ENCODE measurements around the gene SLC39A9. TPM values are rescaled to one million over a fixed set of nuclear protein-coding genes. Genes with fewer than 3 reads are reported as not detected.

Gene SLC39A9
- total and polyA plus RNA-seq, 8 donors: 12.1 to 121 (median 19.6) TPM

DNA sequence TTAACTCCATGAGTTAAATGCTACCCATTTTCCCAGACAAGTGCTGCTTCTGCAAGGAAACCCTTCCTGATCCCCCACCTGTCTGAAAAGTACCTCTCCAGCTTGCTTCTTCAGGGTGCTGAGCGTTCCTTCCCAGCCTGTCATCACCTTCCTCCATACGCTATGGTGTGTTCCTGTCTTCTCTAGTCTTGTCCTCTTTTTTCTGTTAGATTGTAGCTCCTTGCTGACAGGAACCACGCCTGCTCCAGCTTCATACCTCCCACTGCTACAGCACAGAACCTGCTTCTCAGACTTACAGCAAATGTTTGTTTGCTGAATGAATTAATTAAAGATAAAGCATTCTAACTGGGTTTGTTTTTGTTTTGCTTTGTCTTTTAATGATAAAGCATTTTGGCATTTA, 39.5 kb upstream of the SLC39A9 start:
- WGBS, 5 donors: 71 to 88% (median 73%) methylated on average over 3 of the region's 3 CpGs
- H3K4me3 ChIP-seq: no peak overlapping the region
- H3K36me3 ChIP-seq: no peaks in the 10 kb centered on the region
- DNase-seq: no peak
- peaks cover 0 to 18% (median 7%) of the 10 kb centered on the region in 4 donors for H3K4me1 ChIP-seq
- TF ChIP-seq EP300 (IDR thresholded peaks at IDR 0.05): no peak
- TF ChIP-seq, protein P1, sequence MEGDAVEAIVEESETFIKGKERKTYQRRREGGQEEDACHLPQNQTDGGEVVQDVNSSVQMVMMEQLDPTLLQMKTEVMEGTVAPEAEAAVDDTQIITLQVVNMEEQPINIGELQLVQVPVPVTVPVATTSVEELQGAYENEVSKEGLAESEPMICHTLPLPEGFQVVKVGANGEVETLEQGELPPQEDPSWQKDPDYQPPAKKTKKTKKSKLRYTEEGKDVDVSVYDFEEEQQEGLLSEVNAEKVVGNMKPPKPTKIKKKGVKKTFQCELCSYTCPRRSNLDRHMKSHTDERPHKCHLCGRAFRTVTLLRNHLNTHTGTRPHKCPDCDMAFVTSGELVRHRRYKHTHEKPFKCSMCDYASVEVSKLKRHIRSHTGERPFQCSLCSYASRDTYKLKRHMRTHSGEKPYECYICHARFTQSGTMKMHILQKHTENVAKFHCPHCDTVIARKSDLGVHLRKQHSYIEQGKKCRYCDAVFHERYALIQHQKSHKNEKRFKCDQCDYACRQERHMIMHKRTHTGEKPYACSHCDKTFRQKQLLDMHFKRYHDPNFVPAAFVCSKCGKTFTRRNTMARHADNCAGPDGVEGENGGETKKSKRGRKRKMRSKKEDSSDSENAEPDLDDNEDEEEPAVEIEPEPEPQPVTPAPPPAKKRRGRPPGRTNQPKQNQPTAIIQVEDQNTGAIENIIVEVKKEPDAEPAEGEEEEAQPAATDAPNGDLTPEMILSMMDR (IDR thresholded peaks at IDR 0.05): no peak
- no peak for TF ChIP-seq POLR2AphosphoS5 (IDR thresholded peaks at IDR 0.05)
- TF ChIP-seq POLR2A (IDR thresholded peaks at IDR 0.05): no peak
- intact Hi-C loops (cut with DNase I; ENCODE audit: low total_unique reads): no loop called here
- H3K27ac ChIP-seq: no peak overlapping the region
- H3K27me3 ChIP-seq: peaks cover 0 to 8% (median 0%) of the 10 kb centered on the region in 3 donors
- H3K9me3 ChIP-seq: no peaks in the 10 kb centered on the region

DNA sequence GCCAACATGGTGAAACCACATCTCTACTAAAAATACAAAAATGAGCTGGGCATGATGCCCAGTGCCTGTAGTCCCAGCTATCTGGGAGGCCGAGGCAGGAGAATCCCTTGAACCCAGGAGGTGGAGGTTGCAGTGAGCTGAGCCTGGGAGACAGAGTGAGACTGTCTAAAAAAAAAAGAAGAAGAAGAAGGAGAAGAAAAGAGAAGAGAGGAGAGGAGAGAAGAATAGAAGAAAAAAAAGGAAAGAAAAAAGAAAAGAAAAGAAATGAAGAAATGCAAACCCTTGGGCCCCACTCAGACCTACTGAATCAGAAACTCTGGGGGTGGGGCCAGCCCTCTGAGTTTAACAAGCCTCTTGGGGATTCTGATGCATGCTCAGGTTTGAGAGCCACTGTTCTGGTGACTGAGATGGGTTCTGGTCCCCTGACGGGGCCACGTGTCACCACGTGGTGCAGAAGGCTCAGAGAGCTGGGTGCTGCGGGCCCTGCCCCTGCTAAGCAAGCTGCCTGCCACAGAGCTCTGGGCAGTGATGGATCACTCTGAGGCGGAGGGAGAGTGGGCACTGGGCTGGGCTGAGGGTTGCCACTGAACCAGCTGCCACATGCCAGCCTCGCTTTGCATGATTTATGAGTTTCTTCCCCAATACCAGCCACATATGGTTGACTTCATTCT, 37.9 kb upstream of the SLC39A9 start:
- Histone ChIP-seq H3K27me3 (peaks cover 0 to 8% (median 0%) of the 10 kb centered on the region in 3 donors), H3K27ac (no peak overlapping the region), H3K4me3 (no peak overlapping the region), H3K36me3 (no peaks in the 10 kb centered on the region), H3K4me1 (peaks cover 0 to 8% (median 3%) of the 10 kb centered on the region in 4 donors), H3K9me3 (no peaks in the 10 kb centered on the region)
- DNase-seq: peak in 1 of 2 donors; percentile 38
- intact Hi-C loops (cut with DNase I; ENCODE audit: low total_unique reads): no loop called here
- no peak for TF ChIP-seq POLR2AphosphoS5 (IDR thresholded peaks at IDR 0.05)
- no peak for TF ChIP-seq EP300 (IDR thresholded peaks at IDR 0.05)
- no peak for TF ChIP-seq POLR2A (IDR thresholded peaks at IDR 0.05)
- TF ChIP-seq, protein P1 (IDR thresholded peaks at IDR 0.05): no peak
- 64 to 86% (median 68%) methylated on average over 7 of the region's 7 CpGs for WGBS, 5 donors

DNA sequence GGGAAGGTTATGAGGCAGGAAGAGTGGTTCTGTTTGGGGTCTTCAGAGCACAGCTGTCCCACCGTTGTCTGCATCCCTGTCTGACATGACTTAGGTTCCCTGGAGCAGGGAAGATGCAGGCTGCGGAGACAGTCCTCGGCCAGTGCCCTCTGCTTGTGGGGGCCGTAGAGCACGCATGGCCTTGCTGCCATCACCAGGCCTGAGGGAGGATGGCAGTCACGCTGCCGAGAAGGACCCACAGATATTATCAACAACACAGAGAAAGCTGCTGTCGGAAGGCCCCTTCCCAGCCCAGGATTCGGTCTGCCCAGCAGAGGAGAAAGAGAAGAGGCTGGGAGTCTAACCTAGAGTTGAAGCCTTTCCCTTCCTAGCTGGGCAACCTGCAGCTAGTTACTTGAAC, 35.4 kb upstream of the SLC39A9 start:
- H3K9me3 ChIP-seq: no peaks in the 10 kb centered on the region
- no peaks in the 10 kb centered on the region for H3K36me3 ChIP-seq
- intact Hi-C loops (cut with DNase I; ENCODE audit: low total_unique reads): no loop called here
- DNase-seq: peak in 1 of 2 donors; percentile 57
- TF ChIP-seq, protein P1 (IDR thresholded peaks at IDR 0.05): peak in 3 of 7 experiments; percentile 9 to 18 (median 12)
- TF ChIP-seq EP300 (IDR thresholded peaks at IDR 0.05): no peak
- no peaks in the 10 kb centered on the region for H3K4me1 ChIP-seq
- 32 to 47% (median 46%) methylated on average over 7 to 9 of the region's 9 CpGs for WGBS, 5 donors
- no peak overlapping the region for H3K27ac ChIP-seq
- no peak overlapping the region for H3K4me3 ChIP-seq
- H3K27me3 ChIP-seq: peaks cover 0 to 8% (median 0%) of the 10 kb centered on the region in 3 donors

DNA sequence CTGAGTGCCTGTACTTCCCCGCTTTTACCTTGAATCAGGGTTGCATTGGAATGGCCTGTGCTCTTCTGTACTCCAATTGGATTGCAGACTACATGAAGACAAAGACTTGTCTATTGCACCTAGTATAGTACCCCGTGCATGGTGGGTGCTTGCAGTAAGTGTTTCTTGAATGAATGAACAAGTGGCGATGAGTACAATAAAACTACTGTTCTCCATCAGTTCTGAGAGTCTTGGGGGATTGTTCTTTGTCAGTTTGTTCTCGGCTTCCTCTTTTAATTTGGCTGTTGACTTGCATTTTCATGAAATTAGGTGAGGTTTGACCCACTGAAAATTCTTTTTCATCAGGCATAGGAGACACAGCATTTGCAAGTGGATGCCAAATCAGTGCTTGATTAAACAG, 34.5 kb upstream of the SLC39A9 start:
- H3K4me1 ChIP-seq: no peaks in the 10 kb centered on the region
- no peak for DNase-seq
- intact Hi-C loops (cut with DNase I; ENCODE audit: low total_unique reads): no loop called here
- H3K27me3 ChIP-seq: peaks cover 0 to 8% (median 0%) of the 10 kb centered on the region in 3 donors
- TF ChIP-seq POLR2AphosphoS5 (IDR thresholded peaks at IDR 0.05) (no peak), POLR2A (IDR thresholded peaks at IDR 0.05) (no peak), EP300 (IDR thresholded peaks at IDR 0.05) (no peak)
- TF ChIP-seq, protein P1 (IDR thresholded peaks at IDR 0.05): no peak
- H3K4me3 ChIP-seq: no peak overlapping the region
- no peak overlapping the region for H3K27ac ChIP-seq
- no peaks in the 10 kb centered on the region for H3K9me3 ChIP-seq
- 84 to 90% (median 87%) methylated on average over 4 of the region's 4 CpGs for WGBS, 5 donors
- no peaks in the 10 kb centered on the region for H3K36me3 ChIP-seq

All from stomach (tissue), 9 donors.